PFSK-1 (cell line): ENCODE results near the gene NR1H4.

Experiments
- FOXP2 ChIP-seq: optimal IDR thresholded peaks from 2 replicates; pipeline ENCODE3; 2011; ENCODE audit warnings: borderline replicate concordance, control low read depth, inconsistent platforms; ENCODE audit not compliant: insufficient read depth; ENCODE audit errors: extremely low read length, extremely low read depth
- POLR2AphosphoS5 ChIP-seq: IDR thresholded peaks from 2 replicates; pipeline ENCODE4 v1.6.1; 2012; ENCODE audit warnings: low read depth, mild to moderate bottlenecking, control low read depth, low read length, moderate library complexity
- REST ChIP-seq, 2 experiments: IDR thresholded peaks; 2 replicates each; pipeline versions ENCODE4 v1.6.1 to v1.8.0; 2011 to 2012; ENCODE audit warnings: low read depth in 2 of 2, low read length in 2 of 2, control low read depth in 1 of 2, inconsistent platforms in 1 of 2, mild to moderate bottlenecking in 1 of 2, moderate library complexity in 1 of 2; ENCODE audit not compliant: insufficient read depth in 1 of 2
- SIN3A ChIP-seq: IDR thresholded peaks from 2 replicates; pipeline ENCODE4 v1.6.1; 2012; ENCODE audit warnings: mild to moderate bottlenecking, low read length, moderate library complexity, borderline replicate concordance; ENCODE audit not compliant: insufficient read depth
- TAF1 ChIP-seq: IDR thresholded peaks from 2 replicates; pipeline ENCODE4 v1.6.1; 2012; ENCODE audit warnings: low read length, control low read depth, borderline replicate concordance; ENCODE audit not compliant: insufficient read depth

Gene NR1H4

GRCh38 chr12:100485983-100486382 is 12.3 kb downstream of the NR1H4 start:
- no peak for TF ChIP-seq REST (IDR thresholded peaks at IDR 0.05; ENCODE audit: insufficient read depth in 1 of 2, low read depth in 2 of 2, low read length in 2 of 2)
- TF ChIP-seq SIN3A, result no peak
- TF ChIP-seq TAF1, result no peak
- no peak for TF ChIP-seq FOXP2
- no peak for TF ChIP-seq POLR2AphosphoS5

GRCh38 chr12:100489251-100489820 is 15.7 kb downstream of the NR1H4 start:
- TF ChIP-seq SIN3A, result no peak
- TF ChIP-seq REST (IDR thresholded peaks at IDR 0.05; ENCODE audit: insufficient read depth in 1 of 2, low read depth in 2 of 2, low read length in 2 of 2), result no peak
- no peak for TF ChIP-seq FOXP2
- TF ChIP-seq POLR2AphosphoS5, result no peak
- no peak for TF ChIP-seq TAF1

GRCh38 chr12:100490056-100490455 is 16.4 kb downstream of the NR1H4 start:
- no peak for TF ChIP-seq SIN3A
- TF ChIP-seq REST (IDR thresholded peaks at IDR 0.05; ENCODE audit: insufficient read depth in 1 of 2, low read depth in 2 of 2, low read length in 2 of 2), result no peak
- no peak for TF ChIP-seq TAF1
- no peak for TF ChIP-seq FOXP2
- TF ChIP-seq POLR2AphosphoS5, result no peak

GRCh38 chr12:100491104-100491503 is 17.4 kb downstream of the NR1H4 start:
- TF ChIP-seq FOXP2 (no peak), SIN3A (no peak), REST (IDR thresholded peaks at IDR 0.05; ENCODE audit: insufficient read depth in 1 of 2, low read depth in 2 of 2, low read length in 2 of 2) (no peak), POLR2AphosphoS5 (no peak), TAF1 (no peak)

GRCh38 chr12:100493396-100494012 is 19.8 kb downstream of the NR1H4 start:
- TF ChIP-seq TAF1 (no peak), FOXP2 (no peak), POLR2AphosphoS5 (no peak), SIN3A (no peak), REST (IDR thresholded peaks at IDR 0.05; ENCODE audit: insufficient read depth in 1 of 2, low read depth in 2 of 2, low read length in 2 of 2) (no peak)
